PFSK-1 (cell line): ENCODE data around the gene FAM124B.

ENCODE experiments used
- POLR2AphosphoS5 ChIP-seq: IDR thresholded peaks from 2 replicates; pipeline ENCODE4 v1.6.1; 2012; ENCODE audit warnings: low read depth, mild to moderate bottlenecking, control low read depth, low read length, moderate library complexity
- TAF1 ChIP-seq: IDR thresholded peaks from 2 replicates; pipeline ENCODE4 v1.6.1; 2012; ENCODE audit warnings: low read length, control low read depth, borderline replicate concordance; ENCODE audit not compliant: insufficient read depth

- TF ChIP-seq POLR2AphosphoS5, result no peak
- TF ChIP-seq TAF1, result no peak
Observed at GRCh38 chr2:224349396-224349795, 52.5 kb downstream of the FAM124B start.
